HepG2 (cell line): ENCODE measurements around the gene TTLL12. TPM values are rescaled to one million over a fixed set of nuclear protein-coding genes. Genes with fewer than 3 reads are reported as not detected.
A peak's percentile ranks its signal among the peaks of the same experiment; 100 is the strongest.

ENCODE experiments used
- CCDC6 ChIP-seq: sonication (generic); formaldehyde crosslinking; IDR thresholded peaks from 2 replicates; pipeline ENCODE4 v1.8.1; 2022; ENCODE audit warnings: mild to moderate bottlenecking, missing genetic modification reagents, moderate library complexity
- EED ChIP-seq: sonication (generic); formaldehyde crosslinking; IDR thresholded peaks from 2 replicates; pipeline ENCODE4 v1.5.0; 2020; ENCODE audit warnings: mild to moderate bottlenecking, missing genetic modification reagents
- ETV6 ChIP-seq: sonication (generic); formaldehyde crosslinking; conservative IDR thresholded peaks from 2 replicates; pipeline ENCODE4 v1.4.0; 2020; ENCODE audit warnings: missing genetic modification reagents
- IRX3 ChIP-seq: sonication (generic); formaldehyde crosslinking; IDR thresholded peaks from 2 replicates; pipeline ENCODE4 v1.8.1; 2023; ENCODE audit warnings: mild to moderate bottlenecking, low read depth, missing genetic modification reagents, borderline replicate concordance
- KMT2A ChIP-seq: sonication (generic); formaldehyde crosslinking; IDR thresholded peaks from 2 replicates; pipeline ENCODE4 v1.4.0; 2020; ENCODE audit warnings: missing genetic modification reagents
- MAFG ChIP-seq: sonication (generic); formaldehyde crosslinking; IDR thresholded peaks from 2 replicates; pipeline ENCODE4 v1.5.1; 2020; ENCODE audit warnings: mild to moderate bottlenecking, missing genetic modification reagents
- POGZ ChIP-seq: sonication (generic); formaldehyde crosslinking; IDR thresholded peaks from 2 replicates; pipeline ENCODE4 v1.4.0; 2020; ENCODE audit warnings: mild to moderate bottlenecking, missing genetic modification reagents
- PPARG ChIP-seq: conservative IDR thresholded peaks from 2 replicates; pipeline ENCODE4 v1.6.1; 2016; ENCODE audit warnings: missing biosample characterization, missing genetic modification reagents
- SRF ChIP-seq: IDR thresholded peaks from 2 replicates; pipeline ENCODE4 v1.6.1; 2011; ENCODE audit warnings: mild to moderate bottlenecking, low read depth, low read length, moderate library complexity
- TP53 ChIP-seq: sonication (generic); formaldehyde crosslinking; conservative IDR thresholded peaks from 2 replicates; pipeline ENCODE4 v1.4.0; 2020; ENCODE audit warnings: missing genetic modification reagents
- U2AF1 ChIP-seq: fragments of 200-400 bp; formaldehyde crosslinking; optimal IDR thresholded peaks from 2 replicates; pipeline ENCODE3; 2017; ENCODE audit warnings: mild to moderate bottlenecking, low read depth, low read length
- ZFP37 ChIP-seq: sonication (generic); formaldehyde crosslinking; IDR thresholded peaks from 2 replicates; pipeline ENCODE4 v1.4.0; 2020; ENCODE audit warnings: missing genetic modification reagents, borderline replicate concordance
- ZMAT3 ChIP-seq: sonication (generic); formaldehyde crosslinking; conservative IDR thresholded peaks from 2 replicates; pipeline ENCODE4 v1.7.0; 2021; ENCODE audit warnings: missing genetic modification reagents
- ZNF138 ChIP-seq: sonication (generic); formaldehyde crosslinking; IDR thresholded peaks from 2 replicates; pipeline ENCODE4 v1.5.0; 2020; ENCODE audit warnings: mild to moderate bottlenecking, low read depth, missing genetic modification reagents
- ZNF446 ChIP-seq: sonication (generic); formaldehyde crosslinking; IDR thresholded peaks from 2 replicates; pipeline ENCODE4 v1.5.0; 2020; ENCODE audit warnings: mild to moderate bottlenecking, missing genetic modification reagents
- ZNF451 ChIP-seq: sonication (generic); formaldehyde crosslinking; IDR thresholded peaks from 2 replicates; pipeline ENCODE4 v1.5.0; 2020; ENCODE audit warnings: mild to moderate bottlenecking, missing genetic modification reagents
- ZNF550 ChIP-seq: sonication (generic); formaldehyde crosslinking; IDR thresholded peaks from 2 replicates; pipeline ENCODE4 v1.4.0; 2020; ENCODE audit warnings: mild to moderate bottlenecking, missing genetic modification reagents, borderline replicate concordance
- ZNF619 ChIP-seq: sonication (generic); formaldehyde crosslinking; IDR thresholded peaks from 2 replicates; pipeline ENCODE4 v1.4.0; 2020; ENCODE audit warnings: mild to moderate bottlenecking, missing genetic modification reagents
- ZNF678 ChIP-seq: sonication (generic); formaldehyde crosslinking; IDR thresholded peaks from 2 replicates; pipeline ENCODE4 v1.4.0; 2020; ENCODE audit warnings: mild to moderate bottlenecking, missing genetic modification reagents
- ZNF776 ChIP-seq: sonication (generic); formaldehyde crosslinking; IDR thresholded peaks from 2 replicates; pipeline ENCODE4 v1.4.0; 2020; ENCODE audit warnings: mild to moderate bottlenecking, missing genetic modification reagents
- ZNF816 ChIP-seq: sonication (generic); formaldehyde crosslinking; IDR thresholded peaks from 2 replicates; pipeline ENCODE4 v1.8.0; 2022; ENCODE audit warnings: missing genetic modification reagents, mild to moderate bottlenecking, borderline replicate concordance
- ZSCAN22 ChIP-seq: sonication (generic); formaldehyde crosslinking; IDR thresholded peaks from 2 replicates; pipeline ENCODE4 v1.4.0; 2020; ENCODE audit warnings: mild to moderate bottlenecking, missing genetic modification reagents
- polyA plus RNA-seq, 8 experiments: library from polyadenylated mRNA; depleted of rRNA in 3 of 8; stranded (reverse) in 7 of 8; unstranded in 1 of 8; fragments of >200 nt; fragmentation: Illumina TruSeq in 4 of 8; extraction: Trizol in 4 of 8; gene quantifications; 2 replicates each; pipeline versions ENCODE4 v1.2.1 to v1.2.3, GENCODE V29; 2011 to 2016; ENCODE audit warnings: low read depth in 4 of 8, missing spikeins in 1 of 8, mixed read lengths in 1 of 8; ENCODE audit not compliant: insufficient read depth in 1 of 8
- total RNA-seq, 5 experiments: library from RNA; depleted of rRNA; stranded (reverse); fragments of >200 nt; fragmentation: Illumina TruSeq; extraction: Trizol; gene quantifications; 2 replicates each; pipeline ENCODE4 v1.2.3, GENCODE V29; 2016; ENCODE audit warnings: low read depth in 1 of 5
- TF ChIP-seq, protein P1 (sequence below): sonication (generic); formaldehyde crosslinking; IDR thresholded peaks from 2 replicates; pipeline ENCODE4 v1.4.0; 2020; ENCODE audit warnings: mild to moderate bottlenecking, missing genetic modification reagents
- TF ChIP-seq, protein P2 (sequence below): sonication (generic); formaldehyde crosslinking; IDR thresholded peaks from 2 replicates; pipeline ENCODE4 v1.8.0; 2023; ENCODE audit warnings: mild to moderate bottlenecking, missing genetic modification reagents
- TF ChIP-seq, protein P3 (sequence below): sonication (generic); formaldehyde crosslinking; IDR thresholded peaks from 2 replicates; pipeline ENCODE4 v1.4.0; 2020; ENCODE audit warnings: mild to moderate bottlenecking, missing genetic modification reagents

TTLL12 gene
- total and polyA plus RNA-seq, 2 of the 13 experiments (the other 11 are each of a cell fraction or from before 2014, with no cell fraction given): 11.9 to 38.1 TPM

DNA sequence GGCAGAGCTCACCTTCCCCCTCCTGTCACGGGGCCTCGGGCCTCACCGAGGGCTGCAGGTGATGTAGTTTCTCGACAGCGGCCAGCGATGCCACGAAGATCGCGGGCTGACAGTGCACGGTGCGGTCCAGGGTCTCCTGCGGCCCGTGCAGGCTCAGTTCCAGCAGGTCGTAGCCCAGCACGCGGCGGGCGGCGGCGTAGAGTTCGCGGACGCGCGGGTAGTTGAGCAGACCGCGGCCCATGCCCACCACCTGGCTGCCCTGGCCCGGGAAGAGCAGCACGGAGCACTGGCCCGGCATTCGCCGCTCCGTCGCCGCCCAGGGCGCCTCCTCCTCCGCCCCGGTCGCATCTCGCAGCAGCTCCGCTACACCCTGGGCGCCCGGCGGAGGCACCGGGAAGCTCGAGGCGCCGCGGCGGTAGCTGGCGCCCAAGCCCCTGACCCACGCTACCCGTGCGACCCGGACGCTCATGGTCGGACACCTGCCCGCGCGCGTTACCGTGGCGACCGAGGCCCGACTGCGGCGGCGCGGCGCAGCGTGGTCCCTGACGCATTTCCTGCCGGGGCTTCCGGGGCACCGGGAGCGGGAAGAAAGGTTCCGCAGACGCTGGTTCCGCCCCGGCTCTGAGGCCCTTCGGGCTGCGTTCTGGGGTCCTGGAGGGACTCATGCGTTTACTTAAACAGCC is 43.9 kb downstream of the TTLL12 start, which contains the start of gene MCAT (continued):
- TF ChIP-seq, protein P1, sequence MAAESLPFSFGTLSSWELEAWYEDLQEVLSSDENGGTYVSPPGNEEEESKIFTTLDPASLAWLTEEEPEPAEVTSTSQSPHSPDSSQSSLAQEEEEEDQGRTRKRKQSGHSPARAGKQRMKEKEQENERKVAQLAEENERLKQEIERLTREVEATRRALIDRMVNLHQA (CRISPR knock-in tag): no peak
- TF ChIP-seq, protein P2, sequence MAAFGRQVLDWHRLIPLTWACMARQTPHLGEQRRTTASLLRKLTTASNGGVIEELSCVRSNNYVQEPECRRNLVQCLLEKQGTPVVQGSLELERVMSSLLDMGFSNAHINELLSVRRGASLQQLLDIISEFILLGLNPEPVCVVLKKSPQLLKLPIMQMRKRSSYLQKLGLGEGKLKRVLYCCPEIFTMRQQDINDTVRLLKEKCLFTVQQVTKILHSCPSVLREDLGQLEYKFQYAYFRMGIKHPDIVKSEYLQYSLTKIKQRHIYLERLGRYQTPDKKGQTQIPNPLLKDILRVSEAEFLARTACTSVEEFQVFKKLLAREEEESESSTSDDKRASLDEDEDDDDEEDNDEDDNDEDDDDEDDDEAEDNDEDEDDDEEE (CRISPR knock-in tag): peak; percentile 86; the same call in 1 of the 2 replicates
- peak; percentile 33; the same call in 1 of the 2 replicates for TF ChIP-seq ZNF138
- peak; percentile 78 for TF ChIP-seq ZNF776 (CRISPR knock-in tag)
- 0 out of 2 replicates have a peak, but pooled peaks have one; percentile 53 for TF ChIP-seq TP53 (CRISPR knock-in tag)
- TF ChIP-seq POGZ (CRISPR knock-in tag): peak; percentile 95
- no peak for TF ChIP-seq U2AF1
- TF ChIP-seq ZNF446 (CRISPR knock-in tag): peak; percentile 82
- no peak for TF ChIP-seq ZNF816 (CRISPR knock-in tag)
- TF ChIP-seq ZNF678 (CRISPR knock-in tag): no peak
- TF ChIP-seq ZMAT3 (CRISPR knock-in tag): peak; percentile 63; the same call in 1 of the 2 replicates
- TF ChIP-seq CCDC6 (CRISPR knock-in tag): no peak; the same call in 1 of the 2 replicates
- no peak; the same call in 1 of the 2 replicates for TF ChIP-seq ETV6
- peak; percentile 78; the same call in 1 of the 2 replicates for TF ChIP-seq EED (CRISPR knock-in tag)
- TF ChIP-seq ZNF451: peak; percentile 57; the same call in 1 of the 2 replicates
- TF ChIP-seq, protein P3, sequence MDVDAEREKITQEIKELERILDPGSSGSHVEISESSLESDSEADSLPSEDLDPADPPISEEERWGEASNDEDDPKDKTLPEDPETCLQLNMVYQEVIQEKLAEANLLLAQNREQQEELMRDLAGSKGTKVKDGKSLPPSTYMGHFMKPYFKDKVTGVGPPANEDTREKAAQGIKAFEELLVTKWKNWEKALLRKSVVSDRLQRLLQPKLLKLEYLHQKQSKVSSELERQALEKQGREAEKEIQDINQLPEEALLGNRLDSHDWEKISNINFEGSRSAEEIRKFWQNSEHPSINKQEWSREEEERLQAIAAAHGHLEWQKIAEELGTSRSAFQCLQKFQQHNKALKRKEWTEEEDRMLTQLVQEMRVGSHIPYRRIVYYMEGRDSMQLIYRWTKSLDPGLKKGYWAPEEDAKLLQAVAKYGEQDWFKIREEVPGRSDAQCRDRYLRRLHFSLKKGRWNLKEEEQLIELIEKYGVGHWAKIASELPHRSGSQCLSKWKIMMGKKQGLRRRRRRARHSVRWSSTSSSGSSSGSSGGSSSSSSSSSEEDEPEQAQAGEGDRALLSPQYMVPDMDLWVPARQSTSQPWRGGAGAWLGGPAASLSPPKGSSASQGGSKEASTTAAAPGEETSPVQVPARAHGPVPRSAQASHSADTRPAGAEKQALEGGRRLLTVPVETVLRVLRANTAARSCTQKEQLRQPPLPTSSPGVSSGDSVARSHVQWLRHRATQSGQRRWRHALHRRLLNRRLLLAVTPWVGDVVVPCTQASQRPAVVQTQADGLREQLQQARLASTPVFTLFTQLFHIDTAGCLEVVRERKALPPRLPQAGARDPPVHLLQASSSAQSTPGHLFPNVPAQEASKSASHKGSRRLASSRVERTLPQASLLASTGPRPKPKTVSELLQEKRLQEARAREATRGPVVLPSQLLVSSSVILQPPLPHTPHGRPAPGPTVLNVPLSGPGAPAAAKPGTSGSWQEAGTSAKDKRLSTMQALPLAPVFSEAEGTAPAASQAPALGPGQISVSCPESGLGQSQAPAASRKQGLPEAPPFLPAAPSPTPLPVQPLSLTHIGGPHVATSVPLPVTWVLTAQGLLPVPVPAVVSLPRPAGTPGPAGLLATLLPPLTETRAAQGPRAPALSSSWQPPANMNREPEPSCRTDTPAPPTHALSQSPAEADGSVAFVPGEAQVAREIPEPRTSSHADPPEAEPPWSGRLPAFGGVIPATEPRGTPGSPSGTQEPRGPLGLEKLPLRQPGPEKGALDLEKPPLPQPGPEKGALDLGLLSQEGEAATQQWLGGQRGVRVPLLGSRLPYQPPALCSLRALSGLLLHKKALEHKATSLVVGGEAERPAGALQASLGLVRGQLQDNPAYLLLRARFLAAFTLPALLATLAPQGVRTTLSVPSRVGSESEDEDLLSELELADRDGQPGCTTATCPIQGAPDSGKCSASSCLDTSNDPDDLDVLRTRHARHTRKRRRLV: 0 out of 2 replicates have a peak, but pooled peaks have one; percentile 56
- TF ChIP-seq ZNF619 (CRISPR knock-in tag): peak; percentile 91; the same call in 1 of the 2 replicates
- TF ChIP-seq ZSCAN22: no peak
- TF ChIP-seq SRF: no peak
- TF ChIP-seq PPARG (CRISPR knock-in tag): peak; percentile 58; the same call in 1 of the 2 replicates
- TF ChIP-seq IRX3 (CRISPR knock-in tag): no peak
- peak; percentile 97 for TF ChIP-seq KMT2A (CRISPR knock-in tag)
- no peak for TF ChIP-seq MAFG (CRISPR knock-in tag)
- TF ChIP-seq ZNF550 (CRISPR knock-in tag): no peak
- no peak for TF ChIP-seq ZFP37 (CRISPR knock-in tag)
